Right hindlimb (tissue), 1 donor: ENCODE measurements around the gene CDH13.

Experiments used
- DNase-seq: peaks from one replicate; pipeline ENCODE4 v3.0.0-alpha.2; 2018

The CDH13 gene

GRCh38 chr16:82793528-82794245 lies 166.9 kb downstream of the CDH13 start:
- DNase-seq, result no peak

GRCh38 chr16:82796047-82796446 lies 169.3 kb downstream of the CDH13 start:
- no peak for DNase-seq

GRCh38 chr16:82801361-82801760 lies 174.6 kb downstream of the CDH13 start:
- DNase-seq, result no peak

- DNase-seq, result no peak
These were observed 179.1 kb downstream of the CDH13 start for GRCh38 chr16:82805866-82806265.

- DNase-seq, result no peak
These were observed 180.5 kb downstream of the CDH13 start for GRCh38 chr16:82807311-82807710.

- DNase-seq, result no peak
These were observed 181.3 kb downstream of the CDH13 start for GRCh38 chr16:82808036-82808435.

- DNase-seq, result no peak
These were observed 183.3 kb downstream of the CDH13 start for GRCh38 chr16:82810077-82810476.

- DNase-seq, result no peak
These were observed 187.3 kb downstream of the CDH13 start for GRCh38 chr16:82814059-82814458.

GRCh38 chr16:82819286-82819685 lies 192.5 kb downstream of the CDH13 start:
- DNase-seq, result no peak

- DNase-seq, result no peak
These were observed 194.1 kb downstream of the CDH13 start for GRCh38 chr16:82820855-82821254.

GRCh38 chr16:82824408-82824807 lies 197.6 kb downstream of the CDH13 start:
- DNase-seq, result no peak

GRCh38 chr16:82829301-82829700 lies 202.5 kb downstream of the CDH13 start:
- DNase-seq, result no peak

GRCh38 chr16:82830944-82831343 lies 204.2 kb downstream of the CDH13 start:
- no peak for DNase-seq

- no peak for DNase-seq
These were observed 206.1 kb downstream of the CDH13 start for GRCh38 chr16:82832821-82833220.

- no peak for DNase-seq
These were observed 206.7 kb downstream of the CDH13 start for GRCh38 chr16:82833378-82833993.

- DNase-seq, result peak; percentile 31
These were observed 207.5 kb downstream of the CDH13 start for GRCh38 chr16:82834151-82834815.

GRCh38 chr16:82835487-82836155 lies 208.9 kb downstream of the CDH13 start:
- DNase-seq, result no peak

- no peak for DNase-seq
These were observed 214.3 kb downstream of the CDH13 start for GRCh38 chr16:82841108-82841507.

- no peak for DNase-seq
These were observed 217.0 kb downstream of the CDH13 start for GRCh38 chr16:82843606-82844271.

GRCh38 chr16:82845116-82845515 lies 218.3 kb downstream of the CDH13 start:
- peak; percentile 55 for DNase-seq

- DNase-seq, result no peak
These were observed 220.0 kb downstream of the CDH13 start for GRCh38 chr16:82846806-82847205.

GRCh38 chr16:82848013-82848412 lies 221.2 kb downstream of the CDH13 start:
- DNase-seq, result no peak

GRCh38 chr16:82852388-82853008 lies 225.7 kb downstream of the CDH13 start:
- DNase-seq, result peak; percentile 67
